HepG2 (cell line): Measurements from ENCODE around the gene CD93. TPM values are rescaled to one million over a fixed set of nuclear protein-coding genes. Genes with fewer than 3 reads are reported as not detected.

Experiments
- ATAC-seq: fragments of 200-7000 bp; cut with Tn5 transposase; 3 replicates; pipeline ENCODE4 v1.9.1; 2020; ENCODE audit warnings: mild to moderate bottlenecking, moderate library complexity
- BruUV-seq: library from RNA; stranded (reverse); fragments of 400-500 nt; replicated peaks from 2 replicates; lab custom pipeline; 2021; lab: Mats Ljungman, UMichigan
- CTCF ChIA-PET: fragments of 300-600 bp; formaldehyde crosslinking; extraction: SDS; loops from one replicate; lab custom pipeline; 2021; ENCODE audit warnings: low total read pairs, inconsistent platforms, low intra/inter-chr PET ratio; lab: Yijun Ruan, JAX
- POLR2A ChIA-PET: fragments of 350-600 bp; sonication (Branson Sonifier 250); formaldehyde crosslinking; loops from one replicate; lab custom pipeline; 2020; ENCODE audit warnings: antibody characterized with exemption, inconsistent platforms; lab: Yijun Ruan, JAX
- DNase-seq: peaks from one replicate; pipeline ENCODE4 v3.0.0-alpha.2; 2015; ENCODE audit warnings: low spot score
- FAIRE-seq: peaks from 3 replicates; lab custom pipeline; 2011; peaks lifted over from hg19 to GRCh38; lab: Jason Lieb, UNC
- H2AFZ ChIP-seq: one replicate; pipeline ENCODE4 v1.6.1; 2011; ENCODE audit warnings: low read length, inconsistent platforms
- H3K27ac ChIP-seq: fragments of 300-600 bp; 3 replicates; pipeline ENCODE4 v1.8.0; 2011; ENCODE audit warnings: mixed run types, mild to moderate bottlenecking, mixed read lengths, low read length, inconsistent platforms; ENCODE audit not compliant: insufficient read depth; ENCODE audit errors: extremely low read length
- H3K27me3 ChIP-seq, 2 experiments: fragments of 200-600 bp in 1 of 2; 2 replicates in 1 of 2; 3 replicates in 1 of 2; pipeline versions ENCODE4 v1.6.0 to v1.8.0; 2011; ENCODE audit warnings: low read length in 2 of 2, mild to moderate bottlenecking in 2 of 2, moderate library complexity in 2 of 2, inconsistent platforms in 1 of 2; ENCODE audit not compliant: insufficient read depth in 2 of 2, control insufficient read depth in 1 of 2
- H3K36me3 ChIP-seq, 2 experiments: fragments of 200-600 bp in 1 of 2; replicated peaks in 1 of 2; 2 replicates in 1 of 2; 3 replicates in 1 of 2; pipeline versions ENCODE4 v1.5.1 to v1.8.0; 2011; ENCODE audit warnings: low read length in 2 of 2, inconsistent platforms in 1 of 2; ENCODE audit not compliant: insufficient read depth in 2 of 2, control insufficient read depth in 1 of 2
- H3K4me1 ChIP-seq: 2 replicates; pipeline ENCODE4 v1.5.1; 2012; ENCODE audit warnings: low read length, inconsistent platforms; ENCODE audit not compliant: insufficient read depth
- H3K4me2 ChIP-seq: 2 replicates; pipeline ENCODE4 v1.6.0; 2011; ENCODE audit warnings: low read depth, low read length, inconsistent platforms
- H3K4me3 ChIP-seq, 3 experiments: fragments of 200-600 bp in 1 of 3; sonication (generic), shearing (Covaris generic) in 1 of 3; replicated peaks in 1 of 3; 2 replicates each; pipeline ENCODE4 v1.5.1; 2011 to 2016; ENCODE audit warnings: low read length in 3 of 3, inconsistent platforms in 2 of 3, low read depth in 2 of 3, mild to moderate bottlenecking in 2 of 3, control low read depth in 1 of 3, mixed read lengths in 1 of 3; ENCODE audit not compliant: insufficient read depth in 1 of 3
- H3K79me2 ChIP-seq: one replicate; pipeline ENCODE4 v1.6.1; 2011; ENCODE audit warnings: low read length, inconsistent platforms; ENCODE audit not compliant: insufficient read depth
- H3K9ac ChIP-seq: 2 replicates; pipeline ENCODE4 v1.6.0; 2011; ENCODE audit warnings: mild to moderate bottlenecking, low read depth, low read length, inconsistent platforms; ENCODE audit not compliant: insufficient read depth
- H3K9me3 ChIP-seq: 2 replicates; pipeline ENCODE4 v1.5.1; 2012; ENCODE audit warnings: mild to moderate bottlenecking, low read length
- H4K20me1 ChIP-seq: 2 replicates; pipeline ENCODE4 v1.6.0; 2011; ENCODE audit warnings: inconsistent platforms, mild to moderate bottlenecking, low read length, moderate library complexity; ENCODE audit not compliant: insufficient read depth
- HINFP ChIP-seq: sonication (generic); formaldehyde crosslinking; IDR thresholded peaks from 2 replicates; pipeline ENCODE4 v1.4.0; 2020; ENCODE audit warnings: low read depth, mild to moderate bottlenecking, missing genetic modification reagents
- KLF15 ChIP-seq: sonication (generic); formaldehyde crosslinking; IDR thresholded peaks from 2 replicates; pipeline ENCODE4 v1.8.1; 2023; ENCODE audit warnings: borderline replicate concordance, mild to moderate bottlenecking, inconsistent platforms, missing genetic modification reagents, mixed read lengths
- NCOA5 ChIP-seq: sonication (generic); formaldehyde crosslinking; IDR thresholded peaks from 2 replicates; pipeline ENCODE4 v1.4.0; 2020; ENCODE audit warnings: missing genetic modification reagents
- ZNF362 ChIP-seq: sonication (generic); formaldehyde crosslinking; IDR thresholded peaks from 2 replicates; pipeline ENCODE4 v1.4.0; 2020; ENCODE audit warnings: missing genetic modification reagents, mild to moderate bottlenecking, borderline replicate concordance
- ZNF7 ChIP-seq: IDR thresholded peaks from 2 replicates; pipeline ENCODE4 v1.6.1; 2016; ENCODE audit warnings: missing biosample characterization, missing genetic modification reagents
- WGBS: methylation state at CpG from one replicate; pipeline ENCODE4 v1.1.6; 2017; ENCODE audit warnings: low lambda C conversion rate; 5-methylcytosine and 5-hydroxymethylcytosine counted together
- in situ Hi-C: cut with HindIII; loops from 2 replicates; pipeline ENCODE4 v1.10.0; 2017; ENCODE audit warnings: low pct_unique_long_range_greater_than_20kb; ENCODE audit not compliant: extremely low pct_ligation_motif_present
- intact Hi-C: fragments of 100-400 bp; cut with micrococcal nuclease; formaldehyde crosslinking; loops from one replicate; pipeline ENCODE4 v1.10.0; 2022; ENCODE audit not compliant: unreplicated experiment
- polyA plus RNA-seq, 8 experiments: library from polyadenylated mRNA; depleted of rRNA in 3 of 8; stranded (reverse) in 7 of 8; unstranded in 1 of 8; fragments of >200 nt; fragmentation: Illumina TruSeq in 4 of 8; extraction: Trizol in 4 of 8; gene quantifications; 2 replicates each; pipeline versions ENCODE4 v1.2.1 to v1.2.3, GENCODE V29; 2011 to 2016; ENCODE audit warnings: low read depth in 4 of 8, missing spikeins in 1 of 8, mixed read lengths in 1 of 8; ENCODE audit not compliant: insufficient read depth in 1 of 8
- total RNA-seq, 5 experiments: library from RNA; depleted of rRNA; stranded (reverse); fragments of >200 nt; fragmentation: Illumina TruSeq; extraction: Trizol; gene quantifications; 2 replicates each; pipeline ENCODE4 v1.2.3, GENCODE V29; 2016; ENCODE audit warnings: low read depth in 1 of 5

CD93 gene
- total and polyA plus RNA-seq, 2 of the 13 experiments (the other 11 are each of a cell fraction or from before 2014, with no cell fraction given): not detected

GRCh38 chr20:23071398-23071797 lies 14.7 kb downstream of the CD93 start:
- DNase-seq (no peak), ATAC-seq (no peak), FAIRE-seq (no peak)
- H3K36me3 ChIP-seq: no peaks in the 10 kb centered on the region
- no peaks in the 10 kb centered on the region for H3K79me2 ChIP-seq
- no peak for TF ChIP-seq KLF15
- TF ChIP-seq NCOA5 (CRISPR knock-in tag): no peak
- H3K27ac ChIP-seq: no peak overlapping the region
- intact Hi-C loops (loop anchor here (10.0 kb wide), 1 partner anchor 377 kb away; no protein-coding TSS in a partner anchor), in situ Hi-C loops (no loop called here)
- no TSS peak for BruUV-seq
- no peaks in the 10 kb centered on the region for H3K9me3 ChIP-seq
- H4K20me1 ChIP-seq: no peaks in the 10 kb centered on the region
- peaks cover 6% of the 10 kb centered on the region; the same call in 1 of the 2 replicates for H3K4me1 ChIP-seq
- H3K4me2 ChIP-seq: no peak overlapping the region
- CTCF ChIA-PET: no interaction called here
- no peak overlapping the region for H3K9ac ChIP-seq
- no peak overlapping the region for H2AFZ ChIP-seq
- H3K27me3 ChIP-seq: no peaks in the 10 kb centered on the region
- H3K4me3 ChIP-seq: no peak overlapping the region
- WGBS: 47% methylated on average over 3 of the region's 3 CpGs
- POLR2A ChIA-PET: no interaction called here

- Histone ChIP-seq H3K27me3 (no peaks in the 10 kb centered on the region), H3K79me2 (no peaks in the 10 kb centered on the region), H3K36me3 (no peaks in the 10 kb centered on the region), H3K27ac (no peak overlapping the region), H3K4me1 (peaks cover 15% of the 10 kb centered on the region), H3K9ac (no peak overlapping the region), H4K20me1 (no peaks in the 10 kb centered on the region), H3K4me3 (no peak overlapping the region), H3K4me2 (no peak overlapping the region), H2AFZ (no peak overlapping the region), H3K9me3 (no peaks in the 10 kb centered on the region)
- ChIA-PET CTCF (no interaction called here), POLR2A (no interaction called here)
- ATAC-seq (no peak), DNase-seq (no peak), FAIRE-seq (no peak)
- TF ChIP-seq ZNF362 (no peak), HINFP (CRISPR knock-in tag) (no peak), ZNF7 (CRISPR knock-in tag) (peak; percentile 92)
- in situ Hi-C loops (no loop called here), intact Hi-C loops (no loop called here)
- WGBS: 3% methylated on average over 2 of the region's 2 CpGs
- no TSS peak for BruUV-seq
These were observed 17.0 kb downstream of the CD93 start for GRCh38 chr20:23069108-23069507.
